Neutrophil (primary cell): ENCODE measurements around the gene ZNF484.

Experiments
- H3K27ac ChIP-seq: fragments of 200-600 bp; sonication (generic); 2 replicates; pipeline ENCODE4 v1.5.1; 2016; ENCODE audit warnings: mild to moderate bottlenecking, moderate library complexity
- H3K27me3 ChIP-seq: fragments of 200-600 bp; sonication (generic); 2 replicates; pipeline ENCODE4 v1.6.0; 2016; ENCODE audit warnings: mild to moderate bottlenecking
- H3K36me3 ChIP-seq: fragments of 200-600 bp; sonication (generic); 2 replicates; pipeline ENCODE4 v1.5.1; 2017
- H3K4me1 ChIP-seq, 2 experiments: fragments of 200-600 bp in 1 of 2; sonication (generic) in 1 of 2; 1 replicate in 1 of 2; 2 replicates in 1 of 2; pipeline versions ENCODE4 v1.5.1 to v1.6.1; 2013 to 2016; ENCODE audit warnings: low read depth in 1 of 2, low read length in 1 of 2, mild to moderate bottlenecking in 1 of 2, moderate library complexity in 1 of 2; ENCODE audit not compliant: control insufficient read depth in 1 of 2, insufficient read depth in 1 of 2
- H3K4me3 ChIP-seq, 2 experiments: fragments of 200-600 bp in 1 of 2; sonication (generic) in 1 of 2; 1 replicate in 1 of 2; 2 replicates in 1 of 2; pipeline ENCODE4 v1.5.1; 2013 to 2016; ENCODE audit warnings: low read depth in 1 of 2, low read length in 1 of 2, mild to moderate bottlenecking in 1 of 2, moderate library complexity in 1 of 2
- H3K9me3 ChIP-seq: fragments of 200-600 bp; sonication (generic); 2 replicates; pipeline ENCODE4 v1.5.1; 2016
- TF ChIP-seq, protein P1 (sequence below): fragments of 200-600 bp; sonication (generic); IDR thresholded peaks from 2 replicates; pipeline ENCODE4 v1.5.1; 2016; ENCODE audit warnings: antibody characterized with exemption

ZNF484 gene

DNA sequence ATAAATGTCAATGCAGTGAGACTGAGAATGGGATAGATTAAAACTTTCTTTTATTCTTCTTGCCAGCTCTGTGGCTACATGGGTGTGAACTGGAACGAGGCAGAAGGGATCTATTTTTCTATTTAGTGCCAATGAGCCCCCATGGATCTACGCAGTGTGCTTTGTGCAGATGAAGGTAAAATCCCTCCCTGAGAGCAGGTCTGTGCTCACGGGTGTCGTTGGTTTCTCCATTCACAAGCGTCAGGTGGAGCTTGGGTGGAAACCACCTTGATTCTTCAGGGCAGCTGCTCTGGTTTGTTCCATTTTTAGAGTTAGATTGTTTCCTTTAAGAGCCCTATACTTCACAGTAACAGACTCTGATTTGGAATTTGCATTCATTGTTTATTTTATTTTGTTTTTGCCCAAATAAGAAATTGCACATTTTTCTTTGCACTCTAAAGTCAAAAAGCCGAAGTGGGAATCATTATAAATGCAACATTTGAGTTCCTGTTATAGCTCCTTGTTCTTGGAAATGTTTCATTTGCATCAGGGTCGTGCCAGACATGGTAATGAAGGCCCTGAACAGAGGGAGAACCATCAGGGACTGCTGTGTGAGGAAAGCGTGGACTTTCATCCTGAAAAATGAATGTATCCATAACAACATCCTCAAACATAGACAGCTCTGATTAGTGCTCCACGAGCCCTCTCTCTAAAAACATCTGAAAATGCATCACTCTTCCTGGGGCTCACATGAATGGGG, 82.1 kb downstream of the ZNF484 start:
- H3K36me3 ChIP-seq = no peaks in the 10 kb centered on the region
- H3K27me3 ChIP-seq = peaks cover 58% of the 10 kb centered on the region
- no peaks in the 10 kb centered on the region for H3K9me3 ChIP-seq
- peaks cover 14 to 15% of the 10 kb centered on the region in 2 experiments for H3K4me1 ChIP-seq
- H3K4me3 ChIP-seq = no peak overlapping the region
- H3K27ac ChIP-seq = no peak overlapping the region
- TF ChIP-seq, protein P1, sequence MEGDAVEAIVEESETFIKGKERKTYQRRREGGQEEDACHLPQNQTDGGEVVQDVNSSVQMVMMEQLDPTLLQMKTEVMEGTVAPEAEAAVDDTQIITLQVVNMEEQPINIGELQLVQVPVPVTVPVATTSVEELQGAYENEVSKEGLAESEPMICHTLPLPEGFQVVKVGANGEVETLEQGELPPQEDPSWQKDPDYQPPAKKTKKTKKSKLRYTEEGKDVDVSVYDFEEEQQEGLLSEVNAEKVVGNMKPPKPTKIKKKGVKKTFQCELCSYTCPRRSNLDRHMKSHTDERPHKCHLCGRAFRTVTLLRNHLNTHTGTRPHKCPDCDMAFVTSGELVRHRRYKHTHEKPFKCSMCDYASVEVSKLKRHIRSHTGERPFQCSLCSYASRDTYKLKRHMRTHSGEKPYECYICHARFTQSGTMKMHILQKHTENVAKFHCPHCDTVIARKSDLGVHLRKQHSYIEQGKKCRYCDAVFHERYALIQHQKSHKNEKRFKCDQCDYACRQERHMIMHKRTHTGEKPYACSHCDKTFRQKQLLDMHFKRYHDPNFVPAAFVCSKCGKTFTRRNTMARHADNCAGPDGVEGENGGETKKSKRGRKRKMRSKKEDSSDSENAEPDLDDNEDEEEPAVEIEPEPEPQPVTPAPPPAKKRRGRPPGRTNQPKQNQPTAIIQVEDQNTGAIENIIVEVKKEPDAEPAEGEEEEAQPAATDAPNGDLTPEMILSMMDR = no peak
